GM19324 (cell line): Measurements from ENCODE around the gene TCF4.

Experiments used
- ATAC-seq: cut with Tn5 transposase; IDR thresholded peaks from one replicate; pipeline ENCODE4 v1.9.1; 2021; ENCODE audit warnings: mild to moderate bottlenecking, moderate library complexity; ENCODE audit not compliant: unreplicated experiment, low FRiP score

Gene TCF4

GRCh38 chr18:55547705-55548056, 40.3 kb downstream of the TCF4 start:
- ATAC-seq: no peak

- ATAC-seq: no peak
Measured at GRCh38 chr18:55546851-55547704, 40.9 kb downstream of the TCF4 start.

- no peak for ATAC-seq
Measured at GRCh38 chr18:55544014-55544413, 44.0 kb downstream of the TCF4 start.

- no peak for ATAC-seq
Measured at GRCh38 chr18:55543130-55543704, 44.8 kb downstream of the TCF4 start.

GRCh38 chr18:55541571-55541970, 46.4 kb downstream of the TCF4 start:
- no peak for ATAC-seq

GRCh38 chr18:55539240-55539639, 48.8 kb downstream of the TCF4 start:
- no peak for ATAC-seq

- no peak for ATAC-seq
Measured at GRCh38 chr18:55534996-55535395, 53.0 kb downstream of the TCF4 start.

- no peak for ATAC-seq
Measured at GRCh38 chr18:55534547-55534946, 53.4 kb downstream of the TCF4 start.

- no peak for ATAC-seq
Measured at GRCh38 chr18:55530166-55530565, 57.8 kb downstream of the TCF4 start.

- no peak for ATAC-seq
Measured at GRCh38 chr18:55529581-55529980, 58.4 kb downstream of the TCF4 start.

- no peak for ATAC-seq
Measured at GRCh38 chr18:55525845-55526244, 62.1 kb downstream of the TCF4 start.

- ATAC-seq: no peak
Measured at GRCh38 chr18:55524353-55525073, 63.5 kb downstream of the TCF4 start.

GRCh38 chr18:55523001-55523400, 65.0 kb downstream of the TCF4 start:
- no peak for ATAC-seq

GRCh38 chr18:55522011-55522410, 66.0 kb downstream of the TCF4 start:
- no peak for ATAC-seq

GRCh38 chr18:55517055-55517454, 70.9 kb downstream of the TCF4 start:
- no peak for ATAC-seq

- ATAC-seq: no peak
Measured at GRCh38 chr18:55515941-55516710, 71.9 kb downstream of the TCF4 start.

GRCh38 chr18:55515214-55515613, 72.8 kb downstream of the TCF4 start:
- ATAC-seq: no peak

- ATAC-seq: no peak
Measured at GRCh38 chr18:55513161-55513560, 74.8 kb downstream of the TCF4 start.

GRCh38 chr18:55511277-55511676, 76.7 kb downstream of the TCF4 start:
- no peak for ATAC-seq

- ATAC-seq: no peak
Measured at GRCh38 chr18:55510809-55511208, 77.2 kb downstream of the TCF4 start.
